Measurements from ENCODE around the gene KHDC1. TPM values are rescaled to one million over a fixed set of nuclear protein-coding genes. Genes with fewer than 3 reads are reported as not detected.

The KHDC1 gene
- polyA plus RNA-seq, 3 donors: 0.13 TPM; not detected in 2

DNA sequence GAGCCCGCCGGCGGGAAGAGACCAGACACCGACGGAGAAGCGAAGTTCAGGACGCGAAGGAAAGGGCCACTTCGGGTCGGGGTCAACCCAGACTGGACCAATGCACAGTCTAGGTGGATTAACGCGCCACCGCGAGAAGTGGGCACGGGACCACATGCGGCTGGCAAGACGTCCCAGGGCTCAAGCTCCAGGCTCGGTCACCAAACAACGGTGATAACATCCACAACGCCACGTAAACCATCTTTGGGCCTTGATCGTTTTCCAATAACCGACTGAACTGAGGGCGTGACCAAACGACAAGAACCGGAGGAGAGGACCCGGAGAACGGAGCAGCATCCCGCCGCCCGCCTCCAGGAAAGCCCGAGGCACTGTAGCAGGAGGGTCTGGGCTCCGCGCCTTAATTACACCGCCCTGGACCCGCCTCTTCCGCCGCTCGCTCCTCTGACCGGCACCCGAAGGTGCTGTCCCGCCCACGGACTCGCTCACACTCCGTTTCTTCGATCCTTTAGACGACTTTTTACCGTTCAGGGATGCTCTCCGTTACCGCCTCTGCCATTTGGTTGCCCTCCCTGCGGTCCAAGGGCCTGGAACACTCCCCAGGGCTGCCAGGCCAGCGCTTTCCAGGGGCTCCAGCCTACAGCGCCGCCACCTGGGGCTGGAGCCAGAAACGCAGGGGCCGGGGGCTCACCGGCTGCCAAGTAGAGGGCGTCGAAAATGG, 46.9 kb upstream of the KHDC1 start:
- Mint-ChIP-seq H3K9me3 (peaks cover 0 to 13% (median 8%) of the 10 kb centered on the region in 7 donors), H3K4me1 (peaks cover 26% of the 10 kb centered on the region), H3K27ac (peak overlapping the region in 3 of 7 donors; percentile 62 to 77 (median 68)), H3K4me3 (peak overlapping the region; percentile 98 to 100), H3K36me3 (peaks cover 0 to 2% of the 10 kb centered on the region in 2 donors), H3K27me3 (ENCODE audit: low read depth in 3 of 3) (peaks cover 20 to 44% (median 33%) of the 10 kb centered on the region in 3 donors)
- H4K20me1 ChIP-seq (ENCODE audit: insufficient read depth, low read length): no peaks in the 10 kb centered on the region
- H3K9me3 ChIP-seq (replicated peaks in 1 of 2; ENCODE audit: control insufficient read depth in 1 of 2, insufficient read depth in 1 of 2, low read length in 2 of 2): peaks cover 0 to 1% of the 10 kb centered on the region in 2 donors
- DNase-seq: peak; percentile 7 to 13 (median 11)
- H3K36me3 ChIP-seq (replicated peaks in 1 of 2; ENCODE audit: control insufficient read depth in 1 of 2, insufficient read depth in 2 of 2, low read length in 2 of 2): no peaks in the 10 kb centered on the region
- no peaks in the 10 kb centered on the region for H3K79me2 ChIP-seq (ENCODE audit: insufficient read depth, low read length)
- TF ChIP-seq, protein P1, sequence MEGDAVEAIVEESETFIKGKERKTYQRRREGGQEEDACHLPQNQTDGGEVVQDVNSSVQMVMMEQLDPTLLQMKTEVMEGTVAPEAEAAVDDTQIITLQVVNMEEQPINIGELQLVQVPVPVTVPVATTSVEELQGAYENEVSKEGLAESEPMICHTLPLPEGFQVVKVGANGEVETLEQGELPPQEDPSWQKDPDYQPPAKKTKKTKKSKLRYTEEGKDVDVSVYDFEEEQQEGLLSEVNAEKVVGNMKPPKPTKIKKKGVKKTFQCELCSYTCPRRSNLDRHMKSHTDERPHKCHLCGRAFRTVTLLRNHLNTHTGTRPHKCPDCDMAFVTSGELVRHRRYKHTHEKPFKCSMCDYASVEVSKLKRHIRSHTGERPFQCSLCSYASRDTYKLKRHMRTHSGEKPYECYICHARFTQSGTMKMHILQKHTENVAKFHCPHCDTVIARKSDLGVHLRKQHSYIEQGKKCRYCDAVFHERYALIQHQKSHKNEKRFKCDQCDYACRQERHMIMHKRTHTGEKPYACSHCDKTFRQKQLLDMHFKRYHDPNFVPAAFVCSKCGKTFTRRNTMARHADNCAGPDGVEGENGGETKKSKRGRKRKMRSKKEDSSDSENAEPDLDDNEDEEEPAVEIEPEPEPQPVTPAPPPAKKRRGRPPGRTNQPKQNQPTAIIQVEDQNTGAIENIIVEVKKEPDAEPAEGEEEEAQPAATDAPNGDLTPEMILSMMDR (IDR thresholded peaks at IDR 0.05): peak; percentile 22
- intact Hi-C loops (cut with micrococcal nuclease): no loop called here
- H3K27me3 ChIP-seq (ENCODE audit: control insufficient read depth in 2 of 2, insufficient read depth in 2 of 2, low read length in 2 of 2): peaks cover 3 to 17% of the 10 kb centered on the region in 2 donors
- peak overlapping the region; percentile 61 to 85 (median 75) for H3K4me3 ChIP-seq (replicated peaks in 1 of 3; ENCODE audit: low read depth in 2 of 3, low read length in 3 of 3)
- peak overlapping the region; percentile 91 for H3K4me2 ChIP-seq (replicated peaks; ENCODE audit: extremely low read depth, low read length, poor library complexity, severe bottlenecking)
- no peak overlapping the region for H3K27ac ChIP-seq (ENCODE audit: low read depth in 1 of 2, low read length in 2 of 2)
- H3K9ac ChIP-seq (ENCODE audit: insufficient read depth, low read length, poor library complexity, severe bottlenecking): peak overlapping the region; percentile 70
- under 1% methylated on average over 54 of the region's 59 CpGs for WGBS (ENCODE audit: insufficient coverage)
- H3K4me1 ChIP-seq (ENCODE audit: control insufficient read depth in 1 of 2, insufficient read depth in 2 of 2, low read length in 2 of 2): peaks cover 14 to 16% of the 10 kb centered on the region in 2 donors
- peak overlapping the region; percentile 91 for H2AFZ ChIP-seq (ENCODE audit: insufficient read depth, low read depth, low read length, poor library complexity, severe bottlenecking)

DNA sequence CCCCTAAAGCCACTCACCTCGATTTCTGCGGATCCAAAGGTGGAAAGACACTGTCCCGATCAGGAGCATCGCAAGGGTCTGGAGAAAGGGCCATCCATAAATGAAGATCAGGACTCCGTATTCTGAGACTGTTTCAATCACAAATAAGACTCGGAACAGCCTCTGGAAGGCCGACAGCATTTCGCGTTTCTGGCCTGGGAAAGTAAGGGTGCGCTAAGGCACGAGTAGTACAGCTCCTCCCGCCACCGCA, 46.5 kb upstream of the KHDC1 start:
- peak overlapping the region in 3 of 7 donors; percentile 62 to 77 (median 68) for H3K27ac Mint-ChIP-seq
- TF ChIP-seq, protein P1 (IDR thresholded peaks at IDR 0.05): no peak
- H2AFZ ChIP-seq (ENCODE audit: insufficient read depth, low read depth, low read length, poor library complexity, severe bottlenecking): peak overlapping the region; percentile 91
- H3K27me3 Mint-ChIP-seq (ENCODE audit: low read depth in 3 of 3): peaks cover 17 to 39% (median 28%) of the 10 kb centered on the region in 3 donors
- H3K9me3 ChIP-seq (replicated peaks in 1 of 2; ENCODE audit: control insufficient read depth in 1 of 2, insufficient read depth in 1 of 2, low read length in 2 of 2): no peaks in the 10 kb centered on the region
- no peaks in the 10 kb centered on the region for H3K79me2 ChIP-seq (ENCODE audit: insufficient read depth, low read length)
- H3K4me1 ChIP-seq (ENCODE audit: control insufficient read depth in 1 of 2, insufficient read depth in 2 of 2, low read length in 2 of 2): peaks cover 9 to 11% of the 10 kb centered on the region in 2 donors
- peak overlapping the region; percentile 70 for H3K9ac ChIP-seq (ENCODE audit: insufficient read depth, low read length, poor library complexity, severe bottlenecking)
- H3K4me3 ChIP-seq (replicated peaks in 1 of 3; ENCODE audit: low read depth in 2 of 3, low read length in 3 of 3): peak overlapping the region; percentile 61 to 85 (median 75)
- peaks cover 3 to 12% of the 10 kb centered on the region in 2 donors for H3K27me3 ChIP-seq (ENCODE audit: control insufficient read depth in 2 of 2, insufficient read depth in 2 of 2, low read length in 2 of 2)
- intact Hi-C loops (cut with micrococcal nuclease): no loop called here
- H3K36me3 ChIP-seq (replicated peaks in 1 of 2; ENCODE audit: control insufficient read depth in 1 of 2, insufficient read depth in 2 of 2, low read length in 2 of 2): no peaks in the 10 kb centered on the region
- H3K4me2 ChIP-seq (replicated peaks; ENCODE audit: extremely low read depth, low read length, poor library complexity, severe bottlenecking): peak overlapping the region; percentile 91
- H3K4me3 Mint-ChIP-seq: peak overlapping the region; percentile 98 to 100
- H3K9me3 Mint-ChIP-seq: peaks cover 0 to 13% (median 7%) of the 10 kb centered on the region in 7 donors
- WGBS (ENCODE audit: insufficient coverage): under 1% methylated on average over 13 of the region's 13 CpGs
- H3K4me1 Mint-ChIP-seq: peaks cover 23% of the 10 kb centered on the region
- no peaks in the 10 kb centered on the region for H4K20me1 ChIP-seq (ENCODE audit: insufficient read depth, low read length)
- no peak for DNase-seq
- H3K27ac ChIP-seq (ENCODE audit: low read depth in 1 of 2, low read length in 2 of 2): no peak overlapping the region
- peaks cover 0 to 2% of the 10 kb centered on the region in 2 donors for H3K36me3 Mint-ChIP-seq
